ENCODE measurements around the gene ADCK1.

GRCh38 chr14:77822741-77823140 lies 22.8 kb downstream of the ADCK1 start:
- TF ChIP-seq CTCF (conservative IDR thresholded peaks at IDR 0.05; ENCODE audit: low read length) (no peak), EZH2phosphoT487 (IDR thresholded peaks at IDR 0.05; ENCODE audit: borderline replicate concordance) (no peak)
